ENCODE data around the gene SLC35F5.
"Not testable (repeated sequence)": the region's sequence is repeated elsewhere in the genome, so short reads cannot be mapped to it uniquely, and the experiment has no call there.

SLC35F5 gene

DNA sequence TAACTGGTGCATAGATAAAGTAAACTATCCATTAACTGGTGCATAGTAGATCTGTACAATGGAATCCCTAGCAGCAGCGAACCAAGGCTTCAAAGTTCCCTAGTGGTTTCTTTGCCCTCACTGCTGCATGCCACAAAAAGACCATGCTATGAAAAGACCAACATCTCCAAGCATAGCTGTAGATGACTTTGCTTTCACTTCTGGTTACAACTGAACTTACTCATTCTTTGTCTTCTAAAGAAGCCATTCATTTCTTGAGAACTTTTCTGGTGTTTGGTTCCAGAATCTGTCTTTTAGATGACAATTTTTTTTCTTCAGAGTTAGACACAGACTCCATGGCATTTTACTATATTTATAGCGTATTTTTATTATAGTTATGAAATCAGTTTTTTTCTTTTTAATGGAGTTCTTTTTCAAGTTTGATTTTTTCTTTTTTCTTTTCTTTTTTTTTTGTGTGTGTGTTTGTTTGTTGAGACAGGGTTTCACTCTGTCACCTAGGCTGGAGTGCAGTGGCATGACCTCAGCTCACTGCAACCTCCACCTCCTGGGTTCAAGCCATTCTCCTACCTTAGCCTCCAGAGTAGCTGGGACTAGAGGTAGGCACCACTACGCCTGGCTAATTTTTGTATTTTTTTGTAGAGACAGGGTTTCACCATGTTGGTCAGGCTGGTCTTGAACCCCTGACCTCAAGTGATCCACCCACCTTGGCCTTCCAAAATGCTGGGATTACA lies 63.6 kb downstream of the SLC35F5 start:
- no peak for DNase-seq

DNA sequence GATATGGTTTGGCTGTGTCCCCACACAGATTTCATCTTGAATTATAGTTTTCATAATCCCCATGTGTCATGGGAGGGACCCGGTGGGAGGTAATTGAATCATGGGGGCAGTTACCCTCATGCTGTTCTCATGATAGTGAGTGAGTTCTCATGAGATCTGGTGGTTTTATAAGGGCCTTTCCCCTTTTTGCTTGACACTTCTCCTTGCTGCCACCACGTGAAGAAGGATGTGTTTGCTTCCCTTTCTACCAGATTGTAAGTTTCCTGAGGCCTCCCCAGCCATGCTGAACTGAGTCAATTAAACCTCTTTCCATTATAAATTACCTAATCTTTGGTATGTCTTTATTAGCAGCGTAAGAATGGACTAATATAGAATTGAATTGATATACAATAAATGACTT lies 65.6 kb downstream of the SLC35F5 start:
- not testable (repeated sequence) for DNase-seq

DNA sequence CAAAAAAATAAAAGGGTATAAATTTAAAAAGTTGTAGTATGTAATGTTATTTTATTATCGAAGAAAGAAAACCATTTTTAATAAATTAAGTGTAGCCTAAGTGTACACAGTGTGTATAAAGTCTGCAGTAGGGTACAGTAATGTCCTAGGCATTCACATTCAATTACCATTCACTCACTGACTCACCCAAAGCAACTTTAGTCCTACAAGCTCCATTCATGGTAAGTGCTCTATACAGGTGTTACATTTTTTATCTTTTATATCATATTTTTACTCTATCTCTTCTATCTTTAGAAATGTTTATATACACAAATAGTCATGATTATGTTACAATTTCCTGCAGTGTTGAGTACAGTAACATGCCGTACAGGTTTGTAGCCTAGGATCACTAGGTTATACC lies 69.9 kb downstream of the SLC35F5 start:
- DNase-seq = no peak

DNA sequence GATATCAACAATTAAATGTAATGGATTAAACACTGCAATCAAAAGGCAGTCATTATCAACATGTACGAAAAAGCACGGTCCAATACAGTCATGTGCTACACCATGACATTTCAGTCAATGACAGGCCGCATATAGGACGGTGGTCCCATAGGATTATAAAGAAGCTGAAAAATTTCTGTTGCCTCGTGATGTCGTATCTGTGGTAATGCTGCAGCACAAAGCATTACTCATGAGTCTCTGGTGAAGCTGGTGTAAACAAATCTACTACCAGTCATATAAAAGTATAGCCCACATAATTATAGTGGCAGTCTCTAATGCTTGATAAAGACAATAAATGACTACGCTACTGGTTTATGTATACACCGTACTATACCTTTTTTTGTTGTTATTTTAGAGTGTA lies 71.0 kb downstream of the SLC35F5 start:
- DNase-seq = no peak

DNA sequence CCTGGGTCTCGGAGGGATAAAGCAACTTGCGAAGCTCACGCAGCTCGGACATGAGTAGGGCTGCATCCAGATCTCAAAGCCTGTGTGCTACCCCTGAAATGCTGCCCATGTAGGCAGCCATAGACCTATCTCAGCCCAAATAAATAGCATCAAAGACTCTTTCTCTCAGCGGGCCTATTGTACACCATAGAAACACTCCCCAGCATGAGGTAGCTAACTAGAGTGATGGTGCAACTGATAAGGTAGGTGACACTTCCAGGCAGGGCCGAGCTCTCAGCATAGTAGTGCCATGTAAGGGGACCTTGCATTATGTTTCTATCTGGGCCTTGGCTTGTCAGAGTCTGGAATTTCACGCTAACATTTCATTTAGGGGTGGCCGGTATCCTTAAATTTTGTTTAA lies 77.0 kb downstream of the SLC35F5 start:
- no peak for DNase-seq

DNA sequence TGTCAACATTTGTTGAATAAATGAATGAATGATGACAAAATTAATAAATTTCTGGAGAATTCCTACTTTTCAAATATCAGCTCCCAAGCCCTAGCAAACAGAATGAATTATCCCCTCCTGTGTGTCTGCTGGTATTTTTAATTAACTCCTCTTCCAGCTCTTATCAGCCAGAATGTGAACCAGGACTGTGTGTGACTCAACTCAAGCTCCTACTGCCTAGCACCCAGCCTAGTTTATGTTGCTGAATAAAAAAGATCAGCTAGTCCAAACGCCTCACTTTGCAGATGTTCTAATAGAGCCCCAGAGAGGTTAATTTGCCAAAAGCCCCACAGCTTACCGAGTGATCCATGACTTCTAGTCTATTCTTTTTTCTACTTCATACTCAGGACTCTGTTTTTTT lies 79.1 kb downstream of the SLC35F5 start:
- no peak for DNase-seq

DNA sequence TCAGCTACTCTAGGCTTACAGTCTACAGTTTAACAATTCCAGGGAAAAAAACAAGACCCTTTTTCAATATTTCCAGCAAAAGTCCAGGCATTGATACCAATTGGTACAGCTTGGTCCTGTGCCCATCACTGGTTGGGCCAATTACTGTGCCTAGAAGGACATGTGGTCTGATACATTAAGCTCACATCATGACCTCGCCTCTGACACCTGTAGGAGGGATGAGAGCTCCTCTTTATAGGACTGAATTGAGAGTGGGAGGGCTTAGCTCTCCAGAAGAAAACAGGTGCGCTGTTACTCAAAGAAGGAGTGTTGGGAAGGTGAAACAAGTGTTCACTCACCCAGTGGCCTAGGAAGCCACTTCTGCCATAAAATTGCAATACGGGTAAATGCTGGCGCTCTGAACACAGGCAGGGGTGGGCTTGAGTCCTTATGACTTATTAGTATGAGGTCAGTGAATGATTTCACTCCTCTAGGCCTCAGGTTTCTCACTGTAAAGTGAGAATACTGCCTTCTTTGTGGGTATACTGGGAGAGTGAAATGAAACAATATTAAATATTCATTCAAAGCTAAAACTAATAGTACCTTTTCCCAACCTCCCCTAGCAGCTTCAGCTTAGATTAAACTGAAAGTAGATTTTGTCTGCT lies 79.7 kb downstream of the SLC35F5 start:
- no peak for DNase-seq

DNA sequence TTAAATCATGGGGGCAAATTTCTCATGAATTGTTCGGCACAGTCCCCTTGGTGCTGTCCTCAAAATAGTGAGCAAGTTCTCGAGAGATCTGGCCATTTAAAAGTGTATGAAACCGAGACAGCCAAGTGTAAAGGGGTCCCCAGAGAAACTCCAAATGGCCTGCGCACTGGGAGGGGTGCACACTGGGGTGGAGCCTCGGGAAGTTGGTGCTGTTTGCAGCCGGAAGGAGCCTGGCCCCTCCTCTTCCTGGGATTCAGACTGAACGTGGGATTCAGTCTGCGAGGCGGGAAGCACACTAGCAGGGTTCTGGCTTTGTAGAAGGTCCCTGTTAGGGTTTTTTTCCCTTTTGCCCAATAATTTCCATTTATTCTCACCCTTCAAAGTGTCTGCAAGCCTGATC lies 80.6 kb downstream of the SLC35F5 start:
- DNase-seq = no peak

DNA sequence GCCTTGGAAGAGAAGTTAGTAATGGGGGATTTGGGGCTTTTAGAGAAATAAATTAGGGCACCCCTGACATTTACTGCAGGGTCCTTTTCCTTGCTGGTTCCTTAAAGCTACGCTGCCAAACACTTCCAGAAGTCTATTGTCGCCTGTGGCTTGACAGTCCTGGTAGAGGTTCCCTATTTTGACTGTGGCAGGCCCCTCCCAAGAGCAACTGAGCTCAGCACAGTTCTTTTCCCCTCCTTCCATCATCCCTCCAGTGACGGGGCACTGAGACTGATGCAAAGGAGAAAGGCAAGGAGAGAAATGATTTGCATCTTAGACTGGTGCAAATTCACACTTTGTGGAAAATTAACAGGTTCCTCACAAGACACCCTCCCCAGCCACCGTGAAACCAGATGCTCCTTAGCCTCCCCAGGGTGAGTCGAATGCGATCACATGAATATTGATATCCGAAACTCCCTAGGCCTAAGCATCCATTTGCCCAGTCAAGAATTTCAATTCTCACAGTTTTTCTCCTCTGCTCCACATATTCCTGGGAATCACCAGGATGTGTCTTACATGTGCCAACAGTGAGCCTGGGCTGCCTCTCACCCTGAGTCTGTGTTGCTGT lies 84.0 kb downstream of the SLC35F5 start:
- no peak for DNase-seq

DNA sequence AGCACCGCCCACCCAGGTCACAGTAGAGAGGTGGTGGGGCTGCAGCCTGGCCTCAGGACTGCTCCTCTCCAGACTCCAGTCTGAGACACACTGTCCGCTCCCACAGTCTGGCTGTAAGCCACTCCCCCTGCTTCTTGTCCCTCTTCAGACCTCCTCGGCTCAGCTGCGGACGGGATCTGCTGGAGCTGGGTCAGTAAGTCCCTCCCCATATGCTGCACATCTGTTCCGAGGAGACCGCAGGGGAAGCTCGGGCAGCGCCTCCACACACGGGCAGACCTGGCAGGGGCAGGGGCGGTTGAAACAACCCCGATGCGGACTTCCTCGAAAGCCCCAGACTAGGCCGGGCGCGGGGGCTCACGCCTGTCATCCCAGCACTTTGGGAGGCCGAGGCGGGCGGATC lies 87.4 kb downstream of the SLC35F5 start:
- DNase-seq = not testable (repeated sequence)

DNA sequence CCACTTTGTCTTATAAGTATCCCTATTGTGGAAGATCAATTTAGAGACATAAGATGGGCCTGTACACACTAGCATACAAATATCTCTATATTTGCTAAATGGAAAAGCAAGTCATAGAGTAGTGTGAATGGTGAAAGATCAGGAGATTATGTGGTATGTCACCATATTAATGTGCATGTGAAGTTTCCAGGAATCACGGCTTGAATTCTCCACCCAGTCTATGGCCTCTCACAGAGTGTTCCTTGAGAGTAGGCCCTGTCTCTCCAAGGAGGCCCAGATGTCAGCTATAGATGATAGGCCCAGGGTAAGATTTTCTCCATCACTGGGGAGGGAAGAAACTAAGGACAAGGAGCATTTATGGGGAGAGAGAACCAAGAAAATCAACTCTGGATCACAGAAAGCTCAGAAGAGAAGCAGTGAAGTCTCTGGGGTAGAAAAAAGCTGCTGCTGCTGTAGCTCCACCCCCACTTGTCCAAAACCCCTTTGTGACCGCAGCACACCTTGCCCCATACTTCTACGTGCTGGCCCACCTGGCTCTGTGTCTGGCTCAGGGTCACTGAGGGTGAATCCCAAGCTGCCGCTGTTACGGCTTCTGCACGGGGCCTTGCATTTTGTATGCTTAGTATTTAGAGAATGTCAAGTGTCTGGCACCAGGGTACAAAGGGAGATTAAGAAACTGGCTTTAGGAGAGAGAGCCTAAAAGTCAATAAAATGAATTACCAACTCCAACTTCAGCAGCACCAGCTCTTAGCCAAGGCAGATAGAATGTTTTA lies 91.5 kb downstream of the SLC35F5 start:
- DNase-seq = not testable (repeated sequence)

DNA sequence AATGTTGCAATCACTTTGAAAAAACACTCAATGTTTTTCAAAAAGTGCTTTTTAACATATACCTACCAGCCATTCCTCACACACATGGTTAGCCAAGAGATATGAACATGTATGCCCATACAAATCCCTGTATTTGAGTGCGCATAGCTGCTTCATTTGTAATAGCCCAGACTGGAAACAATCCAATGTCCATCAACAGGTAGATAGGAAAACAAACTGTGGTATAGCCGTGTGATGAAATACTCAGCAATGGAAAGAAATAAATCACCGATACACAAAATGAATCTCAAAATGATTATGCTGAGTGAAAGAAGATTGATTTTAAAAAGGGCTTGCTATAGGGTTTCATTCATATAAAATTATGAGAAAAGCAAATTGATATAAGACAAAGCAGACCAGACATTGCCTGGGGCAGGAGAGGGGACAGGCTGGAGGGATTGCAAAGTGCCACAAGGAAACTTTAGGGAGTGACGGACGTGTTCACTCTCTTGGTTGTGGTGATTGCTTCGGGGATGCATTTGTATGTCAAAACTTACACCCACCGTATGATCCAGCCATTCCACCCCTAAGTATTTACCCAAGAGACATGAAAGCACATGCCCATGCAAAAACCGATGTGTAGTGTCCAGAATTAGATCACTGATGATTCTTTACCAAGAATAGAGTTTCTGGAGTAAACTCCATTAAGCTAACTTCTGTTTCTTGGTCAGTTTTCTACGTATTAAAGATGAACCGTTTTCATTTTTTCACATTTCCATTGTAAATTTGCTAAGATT lies 93.0 kb downstream of the SLC35F5 start:
- not testable (repeated sequence) for DNase-seq

All from cortex of kidney (tissue), 1 donor.